Measurements from ENCODE around the gene ABCA7.
A peak's percentile ranks its signal among the peaks of the same experiment; 100 is the strongest.
"Not testable (repeated sequence)": the region's sequence is repeated elsewhere in the genome, so short reads cannot be mapped to it uniquely, and the experiment has no call there.

The ABCA7 gene

DNA sequence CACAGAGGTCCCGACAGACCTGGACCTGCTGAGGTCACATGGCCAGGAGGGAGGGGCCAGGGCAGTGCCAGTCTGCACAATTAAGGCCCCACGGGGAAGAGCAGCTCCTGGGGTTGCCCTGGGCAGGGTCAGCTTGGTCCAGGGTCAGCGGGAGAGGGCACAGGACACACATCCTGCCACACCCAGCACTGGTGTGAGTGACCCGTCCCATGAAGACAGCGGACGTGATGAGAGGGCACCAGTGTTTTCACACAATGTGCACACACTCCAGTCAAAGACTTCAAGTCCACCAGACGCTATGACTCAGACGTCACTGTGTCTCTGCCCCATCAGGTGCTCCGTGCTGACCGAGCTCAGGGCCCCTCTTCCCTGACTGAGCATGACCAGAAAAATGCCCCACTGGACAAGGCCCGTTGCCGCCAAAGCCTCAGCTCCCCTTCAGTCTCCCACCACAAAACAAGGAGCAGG, 23.2 kb upstream of the ABCA7 start:
- no peak for DNase-seq

GRCh38 chr19:1017115-1017905, 22.6 kb upstream of the ABCA7 start:
- DNase-seq = no peak

DNA sequence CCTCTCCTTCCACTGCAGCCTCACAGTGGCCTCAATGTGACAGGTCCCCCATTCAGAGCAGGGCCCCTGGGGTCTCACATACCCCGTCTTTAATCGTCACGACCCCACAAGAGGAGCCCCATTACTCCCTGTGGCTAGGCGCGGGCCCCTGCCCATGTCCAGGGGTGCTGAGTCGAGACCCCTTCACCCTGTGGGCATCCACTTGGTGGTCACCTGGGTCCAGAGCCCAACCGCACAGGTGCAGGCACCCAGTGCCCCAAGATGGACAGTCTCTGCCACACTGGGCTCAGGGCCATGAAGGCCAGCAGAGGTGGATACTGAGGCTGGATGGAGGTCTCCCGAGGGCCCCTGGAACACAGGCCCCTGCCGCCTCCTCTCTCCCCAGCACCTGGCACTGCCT, 22.0 kb upstream of the ABCA7 start:
- DNase-seq = no peak

- DNase-seq = no peak
Observed at GRCh38 chr19:1018393-1018792, 21.5 kb upstream of the ABCA7 start.

DNA sequence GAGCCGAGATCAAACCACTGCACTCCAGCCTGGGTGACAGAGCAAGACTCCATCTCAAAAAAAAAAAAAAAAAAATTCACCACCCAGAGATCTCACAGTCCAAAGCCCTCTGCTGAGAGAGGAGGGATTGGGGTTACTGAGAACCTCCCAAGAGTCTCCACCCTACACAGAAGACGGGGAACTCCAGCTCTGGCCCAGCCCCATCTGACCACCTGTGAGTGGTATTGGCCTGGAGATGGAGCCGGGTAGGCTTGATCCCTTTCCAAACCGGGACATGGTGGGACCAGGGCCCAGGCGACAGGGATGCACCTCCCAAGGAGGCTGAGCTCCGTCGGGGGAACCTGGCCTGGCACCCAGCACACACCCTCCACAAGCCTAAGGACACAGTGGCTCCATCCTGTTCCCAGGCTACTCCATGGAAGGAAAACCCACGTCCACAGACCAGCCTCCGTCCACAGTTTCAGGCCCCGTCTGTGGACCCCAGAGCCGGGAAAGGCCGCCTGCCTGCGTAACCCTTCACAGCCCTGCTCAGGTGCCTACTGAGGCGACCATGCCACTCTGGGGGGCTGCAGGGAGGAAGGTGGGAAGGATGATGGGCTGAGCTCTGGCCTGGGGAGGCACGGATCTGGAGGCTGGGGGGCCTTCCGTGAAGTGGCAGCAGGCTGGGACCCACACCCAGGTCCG, 20.8 kb upstream of the ABCA7 start:
- DNase-seq = no peak

GRCh38 chr19:1019616-1019961, 20.3 kb upstream of the ABCA7 start:
- no peak for DNase-seq

DNA sequence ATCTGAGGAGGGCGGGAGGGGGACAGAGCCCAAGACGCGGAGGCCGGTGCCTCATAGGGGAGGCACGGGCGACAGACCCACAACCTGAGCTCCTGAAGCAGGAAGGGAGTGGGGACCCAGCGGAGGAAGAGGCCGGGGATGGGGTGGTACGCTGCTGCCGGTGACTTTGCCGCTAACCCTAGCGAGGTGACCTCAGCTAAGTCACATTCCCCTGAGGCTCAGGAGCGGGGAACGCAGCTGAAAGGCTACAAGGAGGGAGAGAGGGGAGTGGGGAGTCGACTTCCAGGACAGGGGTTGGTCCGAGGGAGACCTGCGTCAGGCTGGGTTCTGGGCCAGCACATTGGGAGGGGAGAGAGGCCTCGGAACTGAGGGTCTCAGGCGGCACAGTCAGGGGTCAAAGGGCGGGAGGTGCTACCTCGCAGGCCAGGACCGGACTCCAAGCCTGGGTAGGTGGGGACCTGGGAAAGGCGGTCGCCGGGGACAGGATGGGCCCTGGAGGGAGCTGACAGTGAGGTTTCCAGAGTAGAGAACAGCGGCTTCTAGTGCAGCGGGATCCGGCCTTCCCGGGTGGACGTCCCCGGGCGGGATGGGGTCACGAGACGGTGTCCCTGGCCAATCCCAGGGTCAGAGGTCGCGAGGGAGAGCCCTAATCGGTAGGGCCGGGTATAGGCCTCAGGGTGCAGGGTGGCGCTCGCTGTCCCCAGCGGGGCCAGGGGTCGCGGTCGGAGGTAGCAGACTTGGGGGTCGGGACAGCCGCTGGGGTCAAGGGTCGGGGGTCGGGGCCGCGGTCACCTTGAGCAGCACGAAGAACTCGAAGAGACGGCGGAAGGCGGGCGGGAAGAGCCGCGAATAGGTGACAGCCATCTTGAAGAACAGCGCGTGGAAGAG, 19.7 kb upstream of the ABCA7 start:
- DNase-seq = peak in 1 of 5 experiments; percentile 52

- peak; percentile 95 to 98 (median 97) for DNase-seq
Observed at GRCh38 chr19:1020868-1021425, 19.0 kb upstream of the ABCA7 start, which contains the start of gene TMEM259. TMEM259 (minus strand) TSS chr19:1021123; CDS start chr19:1020996, 127 bp downstream.

DNA sequence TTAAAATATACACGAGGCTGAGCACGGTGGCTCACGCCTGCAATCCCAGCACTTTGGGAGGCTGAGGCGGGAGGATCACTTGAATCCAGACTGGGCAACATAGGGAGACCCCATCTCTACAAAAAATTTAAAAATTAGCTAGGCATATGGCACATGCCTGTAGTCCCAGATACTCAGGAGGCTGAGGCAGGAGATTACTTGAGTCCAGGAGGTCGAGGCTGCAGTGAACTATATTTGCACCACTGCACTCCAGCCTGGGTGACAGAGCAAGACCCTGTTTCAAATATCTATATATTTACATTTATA, 16.1 kb upstream of the ABCA7 start:
- DNase-seq = not testable (repeated sequence)

DNA sequence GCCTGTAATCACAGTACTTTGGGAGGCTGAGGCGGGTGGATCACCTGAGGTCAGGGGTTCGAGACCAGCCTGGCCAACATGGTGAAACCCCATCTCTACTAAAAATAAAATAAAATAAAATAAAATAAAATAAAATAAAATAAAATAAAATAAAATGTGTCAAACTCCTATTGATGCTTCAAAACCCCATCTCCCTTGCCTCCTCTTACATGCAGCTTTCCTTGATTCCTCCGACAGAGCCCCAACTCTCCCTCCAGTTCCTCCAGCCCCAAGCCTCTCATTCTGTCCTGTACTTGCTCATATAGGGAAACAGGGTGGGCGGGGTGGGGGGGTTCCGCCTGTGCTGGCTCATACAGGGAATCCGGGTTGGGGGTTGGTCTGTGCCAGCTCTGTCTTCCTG, 14.8 kb upstream of the ABCA7 start:
- DNase-seq = not testable (repeated sequence)

DNA sequence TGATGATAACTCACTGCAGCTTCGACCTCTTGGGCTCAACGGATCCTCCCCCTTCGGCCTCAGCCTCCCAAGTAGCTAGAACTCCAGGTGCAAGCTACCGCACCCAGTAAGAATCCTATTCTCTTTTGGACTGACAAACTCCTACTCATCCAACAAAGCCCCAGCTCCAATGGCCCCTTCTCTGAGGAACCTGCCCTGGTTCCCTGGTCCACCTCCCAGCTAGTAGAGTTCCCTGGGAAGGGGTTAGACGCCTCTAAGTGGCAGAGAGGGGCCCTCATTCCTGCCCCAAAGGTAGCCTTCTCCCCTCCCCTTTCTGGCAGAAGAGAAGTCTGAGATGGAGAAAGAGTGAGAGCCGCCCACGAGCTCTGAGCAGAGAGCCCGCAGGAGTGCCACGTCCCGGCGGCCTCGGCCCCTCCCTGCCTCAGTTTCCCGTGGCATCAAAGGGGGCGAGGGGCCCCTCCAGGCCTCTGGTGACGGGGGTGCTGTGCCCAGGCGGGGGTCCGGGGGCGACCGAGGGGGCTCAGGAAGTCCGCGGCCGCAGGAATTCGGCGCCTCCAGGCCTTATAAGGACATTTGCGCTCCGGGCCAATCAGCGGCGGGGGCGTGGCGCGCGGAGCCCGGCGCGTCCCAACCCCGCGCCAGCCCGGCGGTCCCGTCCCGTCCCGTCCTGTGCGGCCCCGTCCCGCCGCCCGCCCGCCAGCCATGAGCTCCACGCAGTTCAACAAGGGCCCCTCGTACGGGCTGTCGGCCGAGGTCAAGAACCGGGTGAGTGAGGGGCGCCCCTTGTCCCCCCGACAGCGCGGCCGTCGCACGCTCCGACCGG, 13.7 kb upstream of the ABCA7 start, which contains the start of gene CNN2:
Gene CNN2, plus strand, starts transcription at position 649 of the 823 bp plus-strand sequence. Its CDS starts 54 bp downstream, at position 703.
- peak; percentile 46 to 74 (median 58) for DNase-seq

DNA sequence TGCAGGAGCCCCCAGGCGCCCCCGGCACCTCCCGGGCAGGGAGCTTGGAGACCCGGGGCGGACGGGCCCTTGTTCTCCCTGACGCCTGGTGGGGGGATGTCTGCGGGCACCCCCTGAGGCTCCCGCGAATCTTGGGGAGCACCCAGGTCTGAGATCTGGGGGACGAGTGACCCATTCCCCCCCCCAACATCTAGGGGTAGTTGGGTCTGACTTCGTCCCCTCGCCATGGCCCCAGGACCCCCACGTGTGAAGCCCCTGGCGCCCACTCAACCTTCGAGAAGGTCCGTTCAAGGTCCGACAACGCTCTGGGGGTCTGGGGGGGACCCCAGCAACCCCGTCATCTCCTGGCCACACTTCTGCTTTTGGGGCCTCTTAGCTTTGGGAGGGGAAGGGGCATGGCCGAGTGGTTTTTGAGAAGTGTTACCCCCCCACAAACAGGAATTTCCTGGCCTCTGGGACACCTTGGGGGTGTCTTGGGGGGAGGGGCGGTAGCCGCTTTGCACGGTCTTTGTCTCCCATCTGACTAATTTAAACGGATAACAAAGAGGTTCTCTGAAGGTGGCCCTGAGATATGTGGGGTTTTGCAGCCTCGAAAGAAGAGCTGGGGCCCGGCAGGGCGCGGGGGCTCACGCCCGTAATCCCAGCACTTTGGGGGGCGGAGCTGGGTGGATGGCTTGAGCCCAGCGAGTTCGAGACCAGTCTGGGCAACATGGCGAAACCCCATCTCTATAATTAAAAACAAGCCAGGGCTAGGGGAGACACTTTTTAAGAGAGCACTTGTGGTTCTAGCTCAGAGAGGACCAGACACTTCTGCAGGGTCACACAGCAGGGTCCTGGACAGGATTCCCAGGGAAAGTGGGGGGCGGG, 12.9 kb upstream of the ABCA7 start:
- DNase-seq = peak in 2 of 5 experiments; percentile 29 to 61

GRCh38 chr19:1027650-1028061, 12.3 kb upstream of the ABCA7 start:
- no peak for DNase-seq

DNA sequence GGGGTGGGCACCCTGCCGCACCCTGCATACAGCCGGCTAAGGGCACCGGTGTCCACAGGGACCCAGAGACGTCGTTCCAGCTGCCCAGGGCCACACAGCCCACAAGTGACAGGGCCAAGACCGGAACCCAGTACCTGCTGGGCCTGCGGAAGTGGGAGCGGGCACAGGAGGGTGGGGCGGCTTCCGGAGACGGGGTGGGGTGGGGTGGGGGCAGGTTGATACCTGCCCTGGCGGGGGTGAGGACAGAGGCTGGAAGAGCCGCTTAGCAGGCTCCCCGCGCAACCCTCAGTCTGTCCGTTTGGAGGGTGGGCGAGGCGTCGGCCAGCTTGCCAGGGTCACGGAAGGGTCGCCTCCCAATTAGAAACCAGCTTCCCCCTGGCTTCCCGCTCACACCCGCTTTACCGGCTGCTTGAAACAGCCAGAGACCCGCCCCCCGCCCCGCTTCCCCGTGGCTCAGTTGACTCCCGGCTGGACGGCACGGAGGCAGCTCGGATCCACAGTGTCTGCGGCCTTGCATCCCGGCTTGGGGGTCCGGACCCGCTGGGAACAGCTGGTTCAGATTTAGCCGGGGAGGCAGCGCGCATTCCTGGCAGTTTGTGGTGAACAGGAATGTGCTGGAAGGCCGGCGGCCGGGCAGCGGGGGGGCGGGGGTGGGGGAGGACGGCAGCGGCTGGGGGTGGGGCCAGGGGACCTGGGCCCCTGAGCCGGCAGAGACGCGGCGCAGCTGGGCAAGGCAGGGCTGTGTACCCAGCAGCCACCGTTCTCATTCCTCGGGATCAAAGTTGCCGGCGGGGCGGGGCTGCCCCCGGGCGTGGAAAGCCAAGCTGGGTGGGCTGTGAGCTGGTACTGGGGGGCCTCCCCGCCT, 11.6 kb upstream of the ABCA7 start:
- DNase-seq = peak in 3 of 5 experiments; percentile 51 to 80 (median 70)

DNA sequence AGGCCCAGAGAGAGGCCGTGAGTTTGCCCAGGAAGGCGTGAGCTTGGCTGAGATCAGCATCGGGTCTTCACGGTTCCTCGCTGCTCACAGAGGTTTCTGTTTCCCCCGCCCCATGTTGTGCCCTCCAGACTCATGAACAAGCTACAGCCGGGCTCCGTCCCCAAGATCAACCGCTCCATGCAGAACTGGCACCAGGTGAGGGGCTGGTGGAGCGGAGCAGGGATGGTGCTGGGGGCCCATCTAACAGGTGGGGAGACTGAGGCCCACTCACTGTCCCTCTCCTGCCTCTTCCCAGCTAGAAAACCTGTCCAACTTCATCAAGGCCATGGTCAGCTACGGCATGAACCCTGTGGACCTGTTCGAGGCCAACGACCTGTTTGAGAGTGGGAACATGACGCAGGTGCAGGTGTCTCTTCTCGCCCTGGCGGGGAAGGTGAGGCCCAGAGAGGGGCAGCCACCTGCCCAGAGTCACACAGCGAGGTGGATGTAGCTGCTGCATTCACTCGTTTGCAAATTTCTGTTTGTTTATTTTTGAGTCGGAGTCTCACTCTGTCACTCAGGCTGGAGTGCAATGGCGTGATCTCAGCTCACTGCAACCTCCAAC, 7.5 kb upstream of the ABCA7 start:
- no peak for DNase-seq

- DNase-seq = peak in 2 of 5 experiments; percentile 5 to 7
Observed at GRCh38 chr19:1035998-1036621, 3.8 kb upstream of the ABCA7 start.

DNA sequence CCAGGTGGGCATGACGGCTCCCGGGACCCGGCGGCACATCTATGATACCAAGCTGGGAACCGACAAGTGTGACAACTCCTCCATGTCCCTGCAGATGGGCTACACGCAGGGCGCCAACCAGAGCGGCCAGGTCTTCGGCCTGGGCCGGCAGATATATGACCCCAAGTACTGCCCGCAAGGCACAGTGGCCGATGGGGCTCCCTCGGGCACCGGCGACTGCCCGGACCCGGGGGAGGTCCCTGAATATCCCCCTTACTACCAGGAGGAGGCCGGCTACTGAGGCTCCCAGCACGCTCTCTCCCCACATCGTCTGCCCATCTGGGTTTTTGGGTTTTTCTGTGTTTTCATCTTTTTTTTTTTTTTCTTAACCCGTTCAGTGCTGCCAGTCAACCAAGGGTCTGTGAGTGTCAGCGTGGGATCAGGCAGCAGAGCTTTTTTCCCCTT, 2.3 kb upstream of the ABCA7 start:
- DNase-seq = no peak

- DNase-seq = no peak
Observed at GRCh38 chr19:1038978-1039645, 795 bp upstream of the ABCA7 start.
